Ishikawa (cell line): ENCODE results near the gene ZNF281.

Experiments used
- CEBPB ChIP-seq: IDR thresholded peaks from 2 replicates; pipeline ENCODE4 v1.6.1; 2012
- CREB1 ChIP-seq: IDR thresholded peaks from 2 replicates; pipeline ENCODE4 v1.6.1; 2012; ENCODE audit warnings: low read depth
- EGR1 ChIP-seq: IDR thresholded peaks from 2 replicates; pipeline ENCODE4 v1.6.1; 2012
- EP300 ChIP-seq: IDR thresholded peaks from 2 replicates; pipeline ENCODE4 v1.6.1; 2012; ENCODE audit warnings: borderline replicate concordance
- RAD21 ChIP-seq: IDR thresholded peaks from 2 replicates; pipeline ENCODE4 v1.6.1; 2012; ENCODE audit warnings: low read depth
- TAF1 ChIP-seq: IDR thresholded peaks from 2 replicates; pipeline ENCODE4 v1.6.1; 2012; ENCODE audit warnings: low read depth, mild to moderate bottlenecking
- YY1 ChIP-seq: IDR thresholded peaks from 2 replicates; pipeline ENCODE4 v1.6.1; 2012; ENCODE audit warnings: low read depth
- TF ChIP-seq, protein P1 (sequence below): IDR thresholded peaks from 2 replicates; pipeline ENCODE4 v1.6.1; 2012

DNA sequence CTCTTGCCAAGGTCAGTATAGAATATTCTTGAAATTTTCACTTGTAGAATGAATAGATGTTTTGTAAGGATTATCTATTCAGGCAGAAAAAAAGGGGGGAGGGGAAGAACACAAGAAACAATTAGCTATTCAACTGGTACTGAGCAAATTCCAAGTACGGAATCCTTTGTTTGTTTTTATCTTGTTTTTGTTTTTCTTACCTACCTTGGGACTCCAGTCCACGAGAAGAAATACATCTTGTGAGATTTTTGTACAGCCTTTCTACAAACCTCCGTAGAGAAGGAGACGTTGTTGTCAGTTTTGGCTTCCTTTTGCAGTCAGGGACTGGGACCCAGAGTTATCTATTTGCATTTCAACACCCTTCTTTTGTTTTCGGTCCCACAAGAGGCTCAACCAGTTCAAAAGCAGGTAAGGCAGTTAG lies 36.0 kb downstream of the ZNF281 start:
- TF ChIP-seq CEBPB (no peak), EP300 (no peak), TAF1 (no peak), EGR1 (no peak), RAD21 (no peak), YY1 (no peak), CREB1 (no peak)
- TF ChIP-seq, protein P1, sequence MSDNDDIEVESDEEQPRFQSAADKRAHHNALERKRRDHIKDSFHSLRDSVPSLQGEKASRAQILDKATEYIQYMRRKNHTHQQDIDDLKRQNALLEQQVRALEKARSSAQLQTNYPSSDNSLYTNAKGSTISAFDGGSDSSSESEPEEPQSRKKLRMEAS, result no peak
